NB4 (cell line): Measurements from ENCODE around the gene TCF12.

Experiments used
- CTCF ChIP-seq: IDR thresholded peaks from one replicate; pipeline ENCODE4 v1.5.1; 2012; ENCODE audit warnings: low read depth, low read length
- MAX ChIP-seq: IDR thresholded peaks from 2 replicates; pipeline ENCODE4 v1.6.1; 2011; ENCODE audit warnings: low read depth, low read length
- POLR2A ChIP-seq: IDR thresholded peaks from 2 replicates; pipeline ENCODE4 v1.6.1; 2011; ENCODE audit warnings: mild to moderate bottlenecking; ENCODE audit not compliant: insufficient read length; ENCODE audit errors: extremely low read depth

- TF ChIP-seq POLR2A (no peak), CTCF (no peak), MAX (no peak)
Measured at GRCh38 chr15:57278439-57278838, 360.0 kb downstream of the TCF12 start.
